ENCODE measurements around the gene CAPN2. TPM values are rescaled to one million over a fixed set of nuclear protein-coding genes. Genes with fewer than 3 reads are reported as not detected.

CAPN2 gene
- polyA plus RNA-seq, 1 of the 3 experiments (the other 2 are of a cell fraction) = 208 TPM

DNA sequence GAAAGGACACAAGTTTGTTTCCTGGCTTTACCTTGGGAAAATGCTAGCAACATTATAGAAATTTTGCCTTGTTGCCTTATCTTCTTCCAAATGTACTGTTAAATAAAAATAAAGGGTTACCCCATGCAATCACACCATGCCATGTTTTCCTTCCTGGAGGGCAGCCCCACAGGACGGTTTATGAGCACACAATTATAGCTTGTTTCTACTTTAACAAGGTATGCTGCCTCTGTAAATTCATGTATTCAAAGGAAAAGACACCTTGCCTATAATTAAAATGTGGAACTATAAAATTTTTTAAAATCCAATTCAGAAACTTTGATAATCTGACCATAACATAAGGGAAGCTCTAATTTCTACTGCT, 63.4 kb downstream of the CAPN2 start (continued):
- TF ChIP-seq, protein P1, sequence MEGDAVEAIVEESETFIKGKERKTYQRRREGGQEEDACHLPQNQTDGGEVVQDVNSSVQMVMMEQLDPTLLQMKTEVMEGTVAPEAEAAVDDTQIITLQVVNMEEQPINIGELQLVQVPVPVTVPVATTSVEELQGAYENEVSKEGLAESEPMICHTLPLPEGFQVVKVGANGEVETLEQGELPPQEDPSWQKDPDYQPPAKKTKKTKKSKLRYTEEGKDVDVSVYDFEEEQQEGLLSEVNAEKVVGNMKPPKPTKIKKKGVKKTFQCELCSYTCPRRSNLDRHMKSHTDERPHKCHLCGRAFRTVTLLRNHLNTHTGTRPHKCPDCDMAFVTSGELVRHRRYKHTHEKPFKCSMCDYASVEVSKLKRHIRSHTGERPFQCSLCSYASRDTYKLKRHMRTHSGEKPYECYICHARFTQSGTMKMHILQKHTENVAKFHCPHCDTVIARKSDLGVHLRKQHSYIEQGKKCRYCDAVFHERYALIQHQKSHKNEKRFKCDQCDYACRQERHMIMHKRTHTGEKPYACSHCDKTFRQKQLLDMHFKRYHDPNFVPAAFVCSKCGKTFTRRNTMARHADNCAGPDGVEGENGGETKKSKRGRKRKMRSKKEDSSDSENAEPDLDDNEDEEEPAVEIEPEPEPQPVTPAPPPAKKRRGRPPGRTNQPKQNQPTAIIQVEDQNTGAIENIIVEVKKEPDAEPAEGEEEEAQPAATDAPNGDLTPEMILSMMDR (IDR thresholded peaks at IDR 0.05) = no peak
- TF ChIP-seq, protein P2, sequence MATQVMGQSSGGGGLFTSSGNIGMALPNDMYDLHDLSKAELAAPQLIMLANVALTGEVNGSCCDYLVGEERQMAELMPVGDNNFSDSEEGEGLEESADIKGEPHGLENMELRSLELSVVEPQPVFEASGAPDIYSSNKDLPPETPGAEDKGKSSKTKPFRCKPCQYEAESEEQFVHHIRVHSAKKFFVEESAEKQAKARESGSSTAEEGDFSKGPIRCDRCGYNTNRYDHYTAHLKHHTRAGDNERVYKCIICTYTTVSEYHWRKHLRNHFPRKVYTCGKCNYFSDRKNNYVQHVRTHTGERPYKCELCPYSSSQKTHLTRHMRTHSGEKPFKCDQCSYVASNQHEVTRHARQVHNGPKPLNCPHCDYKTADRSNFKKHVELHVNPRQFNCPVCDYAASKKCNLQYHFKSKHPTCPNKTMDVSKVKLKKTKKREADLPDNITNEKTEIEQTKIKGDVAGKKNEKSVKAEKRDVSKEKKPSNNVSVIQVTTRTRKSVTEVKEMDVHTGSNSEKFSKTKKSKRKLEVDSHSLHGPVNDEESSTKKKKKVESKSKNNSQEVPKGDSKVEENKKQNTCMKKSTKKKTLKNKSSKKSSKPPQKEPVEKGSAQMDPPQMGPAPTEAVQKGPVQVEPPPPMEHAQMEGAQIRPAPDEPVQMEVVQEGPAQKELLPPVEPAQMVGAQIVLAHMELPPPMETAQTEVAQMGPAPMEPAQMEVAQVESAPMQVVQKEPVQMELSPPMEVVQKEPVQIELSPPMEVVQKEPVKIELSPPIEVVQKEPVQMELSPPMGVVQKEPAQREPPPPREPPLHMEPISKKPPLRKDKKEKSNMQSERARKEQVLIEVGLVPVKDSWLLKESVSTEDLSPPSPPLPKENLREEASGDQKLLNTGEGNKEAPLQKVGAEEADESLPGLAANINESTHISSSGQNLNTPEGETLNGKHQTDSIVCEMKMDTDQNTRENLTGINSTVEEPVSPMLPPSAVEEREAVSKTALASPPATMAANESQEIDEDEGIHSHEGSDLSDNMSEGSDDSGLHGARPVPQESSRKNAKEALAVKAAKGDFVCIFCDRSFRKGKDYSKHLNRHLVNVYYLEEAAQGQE (IDR thresholded peaks at IDR 0.05; ENCODE audit: low read depth, low read length) = no peak
- TF ChIP-seq RCOR1 (IDR thresholded peaks at IDR 0.05; ENCODE audit: low read length) (no peak), GATA2 (CRISPR knock-in tag; IDR thresholded peaks at IDR 0.05) (no peak)

DNA sequence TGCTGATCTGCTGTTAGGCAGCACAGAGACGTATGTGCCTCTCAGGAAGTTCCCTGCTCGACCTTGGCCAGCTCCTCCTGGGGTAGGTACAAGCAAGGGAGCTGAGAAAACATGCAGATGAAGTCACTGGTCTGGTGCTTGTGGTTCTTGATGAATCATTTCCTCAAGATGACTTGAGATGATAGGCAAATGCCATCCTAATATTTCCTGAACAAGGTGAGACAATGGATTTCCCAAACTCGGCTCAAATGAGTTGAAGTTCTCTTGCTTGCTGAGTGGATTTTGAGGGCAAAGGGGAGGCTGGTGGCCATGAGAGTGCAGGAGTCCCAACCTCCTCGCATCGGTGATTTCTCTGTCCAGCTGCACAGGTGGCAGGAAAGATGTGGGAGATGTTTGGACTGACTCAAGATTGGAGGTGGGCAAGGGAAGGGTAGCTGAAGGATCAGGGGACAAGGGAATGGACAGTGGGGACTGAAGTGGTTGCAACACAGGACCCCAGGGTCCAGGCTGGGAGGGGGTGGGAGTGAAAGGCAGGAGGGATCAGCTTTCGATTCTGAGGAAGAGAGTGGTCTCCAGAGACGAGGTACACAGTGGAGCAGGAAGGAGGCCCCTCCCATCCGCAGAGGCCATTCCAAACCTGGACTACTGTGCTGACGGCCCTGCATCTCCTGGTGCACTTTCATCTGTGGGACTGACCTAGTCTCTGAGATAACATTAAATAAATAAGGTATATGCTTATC, 63.9 kb downstream of the CAPN2 start:
- Histone ChIP-seq H4K20me1 (ENCODE audit: insufficient read depth) (no peaks in the 10 kb centered on the region), H3K4me3 (ENCODE audit: low read depth in 2 of 2, low read length in 1 of 2) (no peak overlapping the region), H3K9me3 (no peaks in the 10 kb centered on the region), H3K9ac (peak overlapping the region; percentile 48; the same call in 1 of the 2 replicates), H2AFZ (ENCODE audit: low read depth) (no peak overlapping the region), H3K4me2 (peak overlapping the region; percentile 38; the same call in 1 of the 2 replicates), H3K27ac (ENCODE audit: low read depth in 2 of 2, low read length in 1 of 2) (peak overlapping the region; percentile 8 to 96; a peak in 3 of 4 replicates), H3K79me2 (ENCODE audit: insufficient read depth) (peaks cover 9% of the 10 kb centered on the region; the same call in 1 of the 2 replicates), H3K9me2 (no peaks in the 10 kb centered on the region), H3K4me1 (ENCODE audit: control insufficient read depth in 1 of 2, insufficient read depth in 2 of 2, low read depth in 1 of 2, low read length in 1 of 2) (peaks cover 2 to 35% of the 10 kb centered on the region in 2 experiments), H3K36me3 (replicated peaks in 1 of 2; ENCODE audit: control insufficient read depth in 1 of 2, insufficient read depth in 2 of 2, low read length in 1 of 2) (peaks cover 65 to 69% of the 10 kb centered on the region in 2 experiments), H3K27me3 (ENCODE audit: insufficient read depth) (no peaks in the 10 kb centered on the region), H3F3A (replicated peaks; ENCODE audit: insufficient read depth) (peaks cover 68% of the 10 kb centered on the region)
- POLR2A ChIA-PET = no interaction called here
- 62% methylated on average over 9 of the region's 9 CpGs for WGBS (ENCODE audit: low lambda C conversion rate)
- DNase-seq = no peak
- CTCF ChIA-PET = interaction anchor here (1.2 to 2.0 kb wide), 3 partner anchors 12 to 27 kb away, joined by 3 to 10 read pairs (median 6); no protein-coding TSS in a partner anchor
- TF ChIP-seq CHD2 (IDR thresholded peaks at IDR 0.05; ENCODE audit: low read length, partially characterized antibody) = no peak
- TF ChIP-seq, protein P3, sequence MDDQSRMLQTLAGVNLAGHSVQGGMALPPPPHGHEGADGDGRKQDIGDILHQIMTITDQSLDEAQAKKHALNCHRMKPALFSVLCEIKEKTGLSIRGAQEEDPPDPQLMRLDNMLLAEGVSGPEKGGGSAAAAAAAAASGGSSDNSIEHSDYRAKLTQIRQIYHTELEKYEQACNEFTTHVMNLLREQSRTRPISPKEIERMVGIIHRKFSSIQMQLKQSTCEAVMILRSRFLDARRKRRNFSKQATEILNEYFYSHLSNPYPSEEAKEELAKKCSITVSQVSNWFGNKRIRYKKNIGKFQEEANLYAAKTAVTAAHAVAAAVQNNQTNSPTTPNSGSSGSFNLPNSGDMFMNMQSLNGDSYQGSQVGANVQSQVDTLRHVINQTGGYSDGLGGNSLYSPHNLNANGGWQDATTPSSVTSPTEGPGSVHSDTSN (IDR thresholded peaks at IDR 0.05) = peak; percentile 79
- TF ChIP-seq, protein P2 (IDR thresholded peaks at IDR 0.05; ENCODE audit: low read depth, low read length) = peak; percentile 91
- peak; percentile 70; the same call in 1 of the 2 replicates for TF ChIP-seq RXRA (IDR thresholded peaks at IDR 0.05; ENCODE audit: borderline replicate concordance, low read depth)
- no peak for TF ChIP-seq MEF2A (IDR thresholded peaks at IDR 0.05; ENCODE audit: borderline replicate concordance, low read depth)
- peak in 1 of 2 experiments; percentile 73; a peak in 1 of 4 replicates for TF ChIP-seq EP300 (IDR thresholded peaks at IDR 0.05; ENCODE audit: borderline replicate concordance in 1 of 2, low read depth in 1 of 2, low read length in 1 of 2)
- TF ChIP-seq GATA2 (CRISPR knock-in tag; IDR thresholded peaks at IDR 0.05) = no peak
- TF ChIP-seq FOSL2 (IDR thresholded peaks at IDR 0.05; ENCODE audit: borderline replicate concordance, low read depth) = peak; percentile 92
- TF ChIP-seq, protein P4, sequence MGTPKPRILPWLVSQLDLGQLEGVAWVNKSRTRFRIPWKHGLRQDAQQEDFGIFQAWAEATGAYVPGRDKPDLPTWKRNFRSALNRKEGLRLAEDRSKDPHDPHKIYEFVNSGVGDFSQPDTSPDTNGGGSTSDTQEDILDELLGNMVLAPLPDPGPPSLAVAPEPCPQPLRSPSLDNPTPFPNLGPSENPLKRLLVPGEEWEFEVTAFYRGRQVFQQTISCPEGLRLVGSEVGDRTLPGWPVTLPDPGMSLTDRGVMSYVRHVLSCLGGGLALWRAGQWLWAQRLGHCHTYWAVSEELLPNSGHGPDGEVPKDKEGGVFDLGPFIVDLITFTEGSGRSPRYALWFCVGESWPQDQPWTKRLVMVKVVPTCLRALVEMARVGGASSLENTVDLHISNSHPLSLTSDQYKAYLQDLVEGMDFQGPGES (IDR thresholded peaks at IDR 0.05; ENCODE audit: low read depth, low read length) = no peak
- no peak for TF ChIP-seq RAD21 (IDR thresholded peaks at IDR 0.05; ENCODE audit: low read length)
- TF ChIP-seq TEAD4 (IDR thresholded peaks at IDR 0.05; ENCODE audit: borderline replicate concordance, insufficient read depth) = 0 out of 2 replicates have a peak, but pooled peaks have one; percentile 35
- peak; percentile 12; the same call in 1 of the 2 replicates for TF ChIP-seq POLR2AphosphoS5 (IDR thresholded peaks at IDR 0.05; ENCODE audit: low read depth, low read length)
- no peak for TF ChIP-seq FOXM1 (IDR thresholded peaks at IDR 0.05; ENCODE audit: low read depth)
- TF ChIP-seq JUND (IDR thresholded peaks at IDR 0.05) = peak; percentile 90
- TF ChIP-seq, protein P5, sequence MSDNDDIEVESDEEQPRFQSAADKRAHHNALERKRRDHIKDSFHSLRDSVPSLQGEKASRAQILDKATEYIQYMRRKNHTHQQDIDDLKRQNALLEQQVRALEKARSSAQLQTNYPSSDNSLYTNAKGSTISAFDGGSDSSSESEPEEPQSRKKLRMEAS (IDR thresholded peaks at IDR 0.05; ENCODE audit: low read depth) = peak; percentile 66; the same call in 1 of the 2 replicates
- TF ChIP-seq TCF12 (IDR thresholded peaks at IDR 0.05) = peak; percentile 84
